HepG2 (cell line): Measurements from ENCODE around the gene TRAP1. TPM values are rescaled to one million over a fixed set of nuclear protein-coding genes. Genes with fewer than 3 reads are reported as not detected.
A peak's percentile ranks its signal among the peaks of the same experiment; 100 is the strongest.

Experiments used
- ATAC-seq: fragments of 200-7000 bp; cut with Tn5 transposase; 3 replicates; pipeline ENCODE4 v1.9.1; 2020; ENCODE audit warnings: mild to moderate bottlenecking, moderate library complexity
- BruUV-seq: library from RNA; stranded (reverse); fragments of 400-500 nt; replicated peaks from 2 replicates; lab custom pipeline; 2021; lab: Mats Ljungman, UMichigan
- CTCF ChIA-PET: fragments of 300-600 bp; formaldehyde crosslinking; extraction: SDS; loops from one replicate; lab custom pipeline; 2021; ENCODE audit warnings: low total read pairs, inconsistent platforms, low intra/inter-chr PET ratio; lab: Yijun Ruan, JAX
- POLR2A ChIA-PET: fragments of 350-600 bp; sonication (Branson Sonifier 250); formaldehyde crosslinking; loops from one replicate; lab custom pipeline; 2020; ENCODE audit warnings: antibody characterized with exemption, inconsistent platforms; lab: Yijun Ruan, JAX
- DNase-seq: peaks from one replicate; pipeline ENCODE4 v3.0.0-alpha.2; 2015; ENCODE audit warnings: low spot score
- FAIRE-seq: peaks from 3 replicates; lab custom pipeline; 2011; peaks lifted over from hg19 to GRCh38; lab: Jason Lieb, UNC
- H2AFZ ChIP-seq: one replicate; pipeline ENCODE4 v1.6.1; 2011; ENCODE audit warnings: low read length, inconsistent platforms
- H3K27ac ChIP-seq: fragments of 300-600 bp; 3 replicates; pipeline ENCODE4 v1.8.0; 2011; ENCODE audit warnings: mixed run types, mild to moderate bottlenecking, mixed read lengths, low read length, inconsistent platforms; ENCODE audit not compliant: insufficient read depth; ENCODE audit errors: extremely low read length
- H3K27me3 ChIP-seq, 2 experiments: fragments of 200-600 bp in 1 of 2; 2 replicates in 1 of 2; 3 replicates in 1 of 2; pipeline versions ENCODE4 v1.6.0 to v1.8.0; 2011; ENCODE audit warnings: low read length in 2 of 2, mild to moderate bottlenecking in 2 of 2, moderate library complexity in 2 of 2, inconsistent platforms in 1 of 2; ENCODE audit not compliant: insufficient read depth in 2 of 2, control insufficient read depth in 1 of 2
- H3K36me3 ChIP-seq, 2 experiments: fragments of 200-600 bp in 1 of 2; replicated peaks in 1 of 2; 2 replicates in 1 of 2; 3 replicates in 1 of 2; pipeline versions ENCODE4 v1.5.1 to v1.8.0; 2011; ENCODE audit warnings: low read length in 2 of 2, inconsistent platforms in 1 of 2; ENCODE audit not compliant: insufficient read depth in 2 of 2, control insufficient read depth in 1 of 2
- H3K4me1 ChIP-seq: 2 replicates; pipeline ENCODE4 v1.5.1; 2012; ENCODE audit warnings: low read length, inconsistent platforms; ENCODE audit not compliant: insufficient read depth
- H3K4me2 ChIP-seq: 2 replicates; pipeline ENCODE4 v1.6.0; 2011; ENCODE audit warnings: low read depth, low read length, inconsistent platforms
- H3K4me3 ChIP-seq, 3 experiments: fragments of 200-600 bp in 1 of 3; sonication (generic), shearing (Covaris generic) in 1 of 3; replicated peaks in 1 of 3; 2 replicates each; pipeline ENCODE4 v1.5.1; 2011 to 2016; ENCODE audit warnings: low read length in 3 of 3, inconsistent platforms in 2 of 3, low read depth in 2 of 3, mild to moderate bottlenecking in 2 of 3, control low read depth in 1 of 3, mixed read lengths in 1 of 3; ENCODE audit not compliant: insufficient read depth in 1 of 3
- H3K79me2 ChIP-seq: one replicate; pipeline ENCODE4 v1.6.1; 2011; ENCODE audit warnings: low read length, inconsistent platforms; ENCODE audit not compliant: insufficient read depth
- H3K9ac ChIP-seq: 2 replicates; pipeline ENCODE4 v1.6.0; 2011; ENCODE audit warnings: mild to moderate bottlenecking, low read depth, low read length, inconsistent platforms; ENCODE audit not compliant: insufficient read depth
- H3K9me3 ChIP-seq: 2 replicates; pipeline ENCODE4 v1.5.1; 2012; ENCODE audit warnings: mild to moderate bottlenecking, low read length
- H4K20me1 ChIP-seq: 2 replicates; pipeline ENCODE4 v1.6.0; 2011; ENCODE audit warnings: inconsistent platforms, mild to moderate bottlenecking, low read length, moderate library complexity; ENCODE audit not compliant: insufficient read depth
- FOXA1 ChIP-seq, 2 experiments: fragments of 450-650 bp in 1 of 2; sonication (generic) in 1 of 2; formaldehyde crosslinking in 1 of 2; IDR thresholded peaks; 2 replicates each; pipeline versions ENCODE4 v1.4.0 to v1.6.1; 2016 to 2020; ENCODE audit warnings: missing genetic modification reagents in 1 of 2
- POLR2AphosphoS5 ChIP-seq: IDR thresholded peaks from 2 replicates; pipeline ENCODE4 v1.6.1; 2012; ENCODE audit warnings: low read depth, low read length
- RBM39 ChIP-seq: fragments of 200-400 bp; formaldehyde crosslinking; IDR thresholded peaks from one replicate; pipeline ENCODE4 v1.6.1; 2018; ENCODE audit warnings: antibody characterized with exemption, mild to moderate bottlenecking, low read depth, low read length; ENCODE audit not compliant: poor library complexity, severe bottlenecking
- SP1 ChIP-seq, 2 experiments: fragments of 450-650 bp in 1 of 2; sonication (generic) in 1 of 2; formaldehyde crosslinking in 1 of 2; IDR thresholded peaks; 2 replicates each; pipeline versions ENCODE4 v1.4.0 to v1.6.1; 2016 to 2020; ENCODE audit warnings: missing genetic modification reagents in 1 of 2
- ZC3H4 ChIP-seq: sonication (generic); formaldehyde crosslinking; IDR thresholded peaks from 2 replicates; pipeline ENCODE4 v1.4.0; 2020; ENCODE audit warnings: missing genetic modification reagents, borderline replicate concordance
- ZFP36L1 ChIP-seq: sonication (generic); formaldehyde crosslinking; IDR thresholded peaks from 2 replicates; pipeline ENCODE4 v1.8.0; 2022; ENCODE audit warnings: mild to moderate bottlenecking, missing genetic modification reagents, moderate library complexity
- ZFY ChIP-seq: sonication (generic); formaldehyde crosslinking; IDR thresholded peaks from 2 replicates; pipeline ENCODE4 v1.4.0; 2020; ENCODE audit warnings: missing genetic modification reagents
- ZNF687 ChIP-seq: sonication (generic); formaldehyde crosslinking; IDR thresholded peaks from 2 replicates; pipeline ENCODE4 v1.5.1; 2020; ENCODE audit warnings: mild to moderate bottlenecking, missing genetic modification reagents, moderate library complexity
- ZNF7 ChIP-seq: IDR thresholded peaks from 2 replicates; pipeline ENCODE4 v1.6.1; 2016; ENCODE audit warnings: missing biosample characterization, missing genetic modification reagents
- ZNF737 ChIP-seq: sonication (generic); formaldehyde crosslinking; IDR thresholded peaks from 2 replicates; pipeline ENCODE4 v1.5.0; 2020; ENCODE audit warnings: missing genetic modification reagents, mild to moderate bottlenecking, borderline replicate concordance
- WGBS: methylation state at CpG from one replicate; pipeline ENCODE4 v1.1.6; 2017; ENCODE audit warnings: low lambda C conversion rate; 5-methylcytosine and 5-hydroxymethylcytosine counted together
- in situ Hi-C: cut with HindIII; loops from 2 replicates; pipeline ENCODE4 v1.10.0; 2017; ENCODE audit warnings: low pct_unique_long_range_greater_than_20kb; ENCODE audit not compliant: extremely low pct_ligation_motif_present
- intact Hi-C: fragments of 100-400 bp; cut with micrococcal nuclease; formaldehyde crosslinking; loops from one replicate; pipeline ENCODE4 v1.10.0; 2022; ENCODE audit not compliant: unreplicated experiment
- polyA plus RNA-seq, 8 experiments: library from polyadenylated mRNA; depleted of rRNA in 3 of 8; stranded (reverse) in 7 of 8; unstranded in 1 of 8; fragments of >200 nt; fragmentation: Illumina TruSeq in 4 of 8; extraction: Trizol in 4 of 8; gene quantifications; 2 replicates each; pipeline versions ENCODE4 v1.2.1 to v1.2.3, GENCODE V29; 2011 to 2016; ENCODE audit warnings: low read depth in 4 of 8, missing spikeins in 1 of 8, mixed read lengths in 1 of 8; ENCODE audit not compliant: insufficient read depth in 1 of 8
- total RNA-seq, 5 experiments: library from RNA; depleted of rRNA; stranded (reverse); fragments of >200 nt; fragmentation: Illumina TruSeq; extraction: Trizol; gene quantifications; 2 replicates each; pipeline ENCODE4 v1.2.3, GENCODE V29; 2016; ENCODE audit warnings: low read depth in 1 of 5

Gene TRAP1
- total and polyA plus RNA-seq, 2 of the 13 experiments (the other 11 are each of a cell fraction or from before 2014, with no cell fraction given) = 127 to 240 TPM

GRCh38 chr16:3701531-3701930 lies 15.8 kb downstream of the TRAP1 start (continued):
- no peak for TF ChIP-seq ZC3H4 (CRISPR knock-in tag)

- FAIRE-seq = no peak
- Histone ChIP-seq H3K4me1 (peaks cover 59% of the 10 kb centered on the region), H3K4me3 (no peak overlapping the region), H3K4me2 (no peak overlapping the region), H2AFZ (no peak overlapping the region), H3K27ac (peak overlapping the region; percentile 30), H3K9ac (no peak overlapping the region), H3K9me3 (no peaks in the 10 kb centered on the region), H3K36me3 (peaks cover 0 to 3% of the 10 kb centered on the region in 2 experiments; a peak in 2 of 5 replicates)
- ChIA-PET CTCF (no interaction called here), POLR2A (no interaction called here)
- in situ Hi-C loops = no loop called here
- DNase-seq = no peak
- TF ChIP-seq ZNF737 (CRISPR knock-in tag) = no peak
- no peak for TF ChIP-seq ZNF7 (CRISPR knock-in tag)
- TF ChIP-seq POLR2AphosphoS5 = 0 out of 2 replicates have a peak, but pooled peaks have one; percentile 24
- TF ChIP-seq SP1 (IDR thresholded peaks at IDR 0.05) = no peak
- no peak for TF ChIP-seq SP1 (CRISPR knock-in tag; IDR thresholded peaks at IDR 0.05)
- no peak for TF ChIP-seq ZFY
- TF ChIP-seq RBM39 = no peak
- TF ChIP-seq ZFP36L1 (CRISPR knock-in tag) = no peak
- no peak for TF ChIP-seq FOXA1 (IDR thresholded peaks at IDR 0.05)
- no peak for TF ChIP-seq FOXA1 (CRISPR knock-in tag; IDR thresholded peaks at IDR 0.05)
- peak; percentile 18; the same call in 1 of the 2 replicates for TF ChIP-seq ZNF687 (CRISPR knock-in tag)
- TF ChIP-seq, all 625 proteins: peak for 2
- 98% methylated on average over 4 of the region's 4 CpGs for WGBS
- Histone ChIP-seq H3K79me2 (peaks cover 61% of the 10 kb centered on the region), H4K20me1 (no peaks in the 10 kb centered on the region), H3K27me3 (no peaks in the 10 kb centered on the region; a peak in 1 of 5 replicates)
- no TSS peak for BruUV-seq
- ATAC-seq = no peak
- intact Hi-C loops = loop anchor here (10.0 kb wide), 1 partner anchor 416 kb away; the partner anchor contains the start of gene ADCY9
Measured at GRCh38 chr16:3698941-3699340, 18.4 kb downstream of the TRAP1 start.
